Endometrium (tissue), 2 donors: Measurements from ENCODE around the gene MBOAT2.
"Not testable (repeated sequence)": the region's sequence is repeated elsewhere in the genome, so short reads cannot be mapped to it uniquely, and the experiment has no call there.

Experiments
- FAIRE-seq: peaks from 2 replicates; lab custom pipeline; 2012; peaks lifted over from hg19 to GRCh38; lab: Jason Lieb, UNC
- donor health status: control.
- donor health status: control.

The MBOAT2 gene

GRCh38 chr2:8895087-8895912, 108.2 kb downstream of the MBOAT2 start:
- not testable (repeated sequence) for FAIRE-seq

GRCh38 chr2:8893978-8894820, 109.3 kb downstream of the MBOAT2 start:
- no peak for FAIRE-seq

- FAIRE-seq, result no peak
These were observed 110.0 kb downstream of the MBOAT2 start for GRCh38 chr2:8893474-8893873.

- no peak for FAIRE-seq
These were observed 111.4 kb downstream of the MBOAT2 start for GRCh38 chr2:8892111-8892510.

- FAIRE-seq, result no peak
These were observed 113.5 kb downstream of the MBOAT2 start for GRCh38 chr2:8889978-8890377.

GRCh38 chr2:8888963-8889362, 114.5 kb downstream of the MBOAT2 start:
- no peak for FAIRE-seq

GRCh38 chr2:8886876-8887275, 116.6 kb downstream of the MBOAT2 start:
- FAIRE-seq, result no peak

GRCh38 chr2:8886202-8886518, 117.3 kb downstream of the MBOAT2 start:
- FAIRE-seq, result no peak

- FAIRE-seq, result no peak
These were observed 117.9 kb downstream of the MBOAT2 start for GRCh38 chr2:8885449-8886201.

GRCh38 chr2:8884812-8885211, 118.7 kb downstream of the MBOAT2 start:
- no peak for FAIRE-seq

- FAIRE-seq, result no peak
These were observed 121.4 kb downstream of the MBOAT2 start for GRCh38 chr2:8882094-8882493.

- FAIRE-seq, result no peak
These were observed 125.6 kb downstream of the MBOAT2 start for GRCh38 chr2:8877894-8878293.

GRCh38 chr2:8877332-8877731, 126.2 kb downstream of the MBOAT2 start:
- no peak for FAIRE-seq

GRCh38 chr2:8876628-8877027, 126.9 kb downstream of the MBOAT2 start:
- FAIRE-seq, result no peak

GRCh38 chr2:8872821-8873432, 130.6 kb downstream of the MBOAT2 start:
- FAIRE-seq, result peak; percentile 83

- FAIRE-seq, result no peak
These were observed 133.0 kb downstream of the MBOAT2 start for GRCh38 chr2:8870441-8870840.

GRCh38 chr2:8867363-8867762, 136.1 kb downstream of the MBOAT2 start:
- FAIRE-seq, result no peak

GRCh38 chr2:8863331-8863953, 140.0 kb downstream of the MBOAT2 start:
- FAIRE-seq, result no peak

- FAIRE-seq, result no peak
These were observed 141.3 kb downstream of the MBOAT2 start for GRCh38 chr2:8862230-8862629.

GRCh38 chr2:8861797-8862196, 141.7 kb downstream of the MBOAT2 start:
- FAIRE-seq, result no peak

- no peak for FAIRE-seq
These were observed 143.2 kb downstream of the MBOAT2 start for GRCh38 chr2:8860239-8860638.

GRCh38 chr2:8858910-8859309, 144.6 kb downstream of the MBOAT2 start:
- no peak for FAIRE-seq
